GM23338 (cell line): ENCODE data around the gene CTTN. TPM values are rescaled to one million over a fixed set of nuclear protein-coding genes. Genes with fewer than 3 reads are reported as not detected.
A peak's percentile ranks its signal among the peaks of the same experiment; 100 is the strongest.

ENCODE experiments used
- ATAC-seq: fragments of 200-7000 bp; cut with Tn5 transposase; 3 replicates; pipeline ENCODE4 v1.9.1; 2020
- DNase-seq: peaks from one replicate; pipeline ENCODE4 v3.0.0-alpha.2; 2015; ENCODE audit warnings: low spot score
- H2AFZ ChIP-seq: fragments of 200-600 bp; sonication (generic); 2 replicates; pipeline ENCODE4 v1.8.0; 2016; ENCODE audit warnings: antibody characterized with exemption, mild to moderate bottlenecking, moderate library complexity
- H3F3A ChIP-seq: fragments of 200-600 bp; sonication (generic); replicated peaks from 2 replicates; pipeline ENCODE4 v1.8.0; 2017; ENCODE audit warnings: antibody characterized with exemption, mixed run types, low read depth
- H3K27ac ChIP-seq: fragments of 200-600 bp; sonication (generic); 2 replicates; pipeline ENCODE4 v1.6.1; 2016; ENCODE audit warnings: low read depth
- H3K27me3 ChIP-seq: fragments of 200-600 bp; sonication (generic); 2 replicates; pipeline ENCODE4 v1.8.0; 2016; ENCODE audit warnings: mild to moderate bottlenecking, mixed run types, moderate library complexity; ENCODE audit not compliant: insufficient read depth
- H3K36me3 ChIP-seq: fragments of 200-600 bp; sonication (generic); 2 replicates; pipeline ENCODE4 v1.8.0; 2016; ENCODE audit warnings: mild to moderate bottlenecking; ENCODE audit not compliant: insufficient read depth
- H3K4me1 ChIP-seq: fragments of 200-600 bp; sonication (generic); 2 replicates; pipeline ENCODE4 v1.8.0; 2016; ENCODE audit warnings: mild to moderate bottlenecking, moderate library complexity; ENCODE audit not compliant: insufficient read depth
- H3K4me2 ChIP-seq: fragments of 200-600 bp; sonication (generic); 2 replicates; pipeline ENCODE4 v1.7.1; 2017; ENCODE audit warnings: mixed run types
- H3K4me3 ChIP-seq: fragments of 200-600 bp; sonication (generic); 2 replicates; pipeline ENCODE4 v1.6.1; 2016; ENCODE audit warnings: mixed run types
- H3K79me2 ChIP-seq: fragments of 200-600 bp; sonication (generic); replicated peaks from 2 replicates; pipeline ENCODE4 v1.8.0; 2017; ENCODE audit warnings: mild to moderate bottlenecking; ENCODE audit not compliant: insufficient read depth
- H3K9me2 ChIP-seq: fragments of 200-600 bp; sonication (generic); 2 replicates; pipeline ENCODE4 v1.8.0; 2017; ENCODE audit not compliant: insufficient read depth
- H4K20me1 ChIP-seq: fragments of 200-600 bp; sonication (generic); replicated peaks from 2 replicates; pipeline ENCODE4 v1.8.0; 2017; ENCODE audit warnings: mild to moderate bottlenecking; ENCODE audit not compliant: insufficient read depth
- H3K27ac Mint-ChIP-seq: 2 replicates; pipeline ENCODE4 v1.8.0; 2020; ENCODE audit warnings: inconsistent platforms, mild to moderate bottlenecking, moderate library complexity, mixed read lengths
- H3K27me3 Mint-ChIP-seq: 3 replicates; pipeline ENCODE4 v1.8.0; 2022; ENCODE audit warnings: low read depth, mild to moderate bottlenecking, moderate library complexity, mixed read lengths, inconsistent platforms; ENCODE audit not compliant: insufficient read depth, poor library complexity
- H3K36me3 Mint-ChIP-seq: 3 replicates; pipeline ENCODE4 v1.8.0; 2021; ENCODE audit warnings: low read depth, mild to moderate bottlenecking, inconsistent platforms, moderate library complexity, mixed read lengths
- H3K4me1 Mint-ChIP-seq: 3 replicates; pipeline ENCODE4 v1.8.0; 2020; ENCODE audit warnings: mild to moderate bottlenecking, inconsistent platforms, mixed read lengths
- H3K4me3 Mint-ChIP-seq: 3 replicates; pipeline ENCODE4 v1.8.0; 2021; ENCODE audit warnings: moderate library complexity, mild to moderate bottlenecking, inconsistent platforms, mixed read lengths
- H3K9me3 Mint-ChIP-seq: 3 replicates; pipeline ENCODE4 v1.8.0; 2020; ENCODE audit warnings: moderate library complexity, mild to moderate bottlenecking, inconsistent platforms, mixed read lengths
- CREB1 ChIP-seq: fragments of 250-450 bp; sonication (Bioruptor Pico); IDR thresholded peaks from 2 replicates; pipeline ENCODE4 v1.5.0; 2020; ENCODE audit warnings: low read depth, mild to moderate bottlenecking, moderate library complexity
- EZH2 ChIP-seq: fragments of 200-600 bp; sonication (generic); IDR thresholded peaks from one replicate; pipeline ENCODE4 v1.8.0; 2017; ENCODE audit warnings: antibody characterized with exemption, mild to moderate bottlenecking, low read depth; ENCODE audit not compliant: unreplicated experiment
- EZH2phosphoT487 ChIP-seq: fragments of 200-600 bp; sonication (generic); IDR thresholded peaks from one replicate; pipeline ENCODE4 v1.8.1; 2018; ENCODE audit warnings: antibody characterized with exemption; ENCODE audit not compliant: unreplicated experiment
- JUNB ChIP-seq: IDR thresholded peaks from one replicate; pipeline ENCODE4 v1.6.1; 2016; ENCODE audit warnings: antibody characterized with exemption; ENCODE audit not compliant: unreplicated experiment
- NANOG ChIP-seq: IDR thresholded peaks from 2 replicates; pipeline ENCODE4 v1.6.1; 2016; ENCODE audit warnings: antibody characterized with exemption, borderline replicate concordance
- POLR2AphosphoS5 ChIP-seq: IDR thresholded peaks from 2 replicates; pipeline ENCODE4 v1.6.1; 2016; ENCODE audit warnings: antibody characterized with exemption, low read depth
- STAT1 ChIP-seq: IDR thresholded peaks from one replicate; pipeline ENCODE4 v1.6.1; 2016; ENCODE audit warnings: antibody characterized with exemption; ENCODE audit not compliant: unreplicated experiment
- ZNF114 ChIP-seq: fragments of 250-450 bp; sonication (Bioruptor Pico); IDR thresholded peaks from 2 replicates; pipeline ENCODE4 v1.5.0; 2020; ENCODE audit warnings: mild to moderate bottlenecking, moderate library complexity
- ZNF331 ChIP-seq: fragments of 250-450 bp; sonication (Bioruptor Pico); IDR thresholded peaks from 2 replicates; pipeline ENCODE4 v1.5.0; 2020; ENCODE audit warnings: low read depth, mild to moderate bottlenecking, moderate library complexity
- polyA plus RNA-seq: library from polyadenylated mRNA; unstranded; fragments of >200 nt; fragmentation: Nextera tagmentation; extraction: Ambion mirVana; gene quantifications from 2 replicates; pipeline ENCODE4 v1.2.1, GENCODE V29; 2016
- total RNA-seq: library from RNA; depleted of rRNA; stranded (reverse); fragments of >200 nt; shearing (Covaris generic); gene quantifications from 2 replicates; pipeline ENCODE4 v1.2.3, GENCODE V29; 2014
- TF ChIP-seq, protein P1 (sequence below), 2 experiments: fragments of 200-600 bp in 1 of 2; sonication (generic) in 1 of 2; conservative IDR thresholded peaks; 2 replicates each; pipeline versions ENCODE4 v1.5.1 to v1.6.1; 2016 to 2017; ENCODE audit warnings: antibody characterized with exemption in 2 of 2, low read depth in 2 of 2, mild to moderate bottlenecking in 2 of 2, moderate library complexity in 1 of 2
- TF ChIP-seq, protein P2 (sequence below): IDR thresholded peaks from 2 replicates; pipeline ENCODE4 v1.6.1; 2016; ENCODE audit warnings: antibody characterized with exemption
- TF ChIP-seq, protein P3 (sequence below): IDR thresholded peaks from one replicate; pipeline ENCODE4 v1.6.1; 2018; ENCODE audit warnings: antibody characterized with exemption; ENCODE audit not compliant: unreplicated experiment
- TF ChIP-seq, protein P4 (sequence below): fragments of 250-450 bp; sonication (Bioruptor Pico); IDR thresholded peaks from 2 replicates; pipeline ENCODE4 v1.5.0; 2020; ENCODE audit warnings: mild to moderate bottlenecking, moderate library complexity

Gene CTTN
- total and polyA plus RNA-seq, 2 experiments from 2014 or later: 163 to 343 TPM

DNA sequence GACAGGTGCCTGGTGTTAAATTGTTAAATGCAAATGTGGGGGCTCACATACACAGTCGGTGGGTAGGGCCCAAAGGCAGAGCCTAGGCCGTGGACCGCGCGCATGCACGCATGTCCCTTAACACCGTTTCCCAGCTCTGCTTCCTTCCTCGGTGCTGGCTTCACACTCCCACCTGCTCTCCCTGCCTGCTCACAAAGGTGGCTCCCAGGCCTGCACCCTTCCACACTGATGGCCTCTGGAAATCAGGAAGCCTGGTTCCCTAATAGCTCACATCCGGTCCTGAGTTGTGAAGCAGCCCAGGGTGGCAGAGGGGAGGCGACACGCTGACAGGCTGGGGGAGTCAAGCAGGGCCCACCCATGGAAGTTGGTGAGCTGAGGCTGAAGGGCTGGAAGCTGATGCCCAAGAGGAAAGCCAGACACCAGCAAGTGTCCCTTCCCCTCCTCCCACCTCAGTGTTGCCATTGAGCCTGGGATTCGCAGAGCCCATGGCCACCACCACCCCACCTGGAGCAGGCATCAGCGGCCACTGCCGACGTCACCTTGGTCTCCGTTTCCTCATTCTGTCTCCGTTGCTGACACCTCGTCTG lies 13.7 kb upstream of the CTTN start:
- Mint-ChIP-seq H3K4me3 (no peak overlapping the region), H3K9me3 (no peaks in the 10 kb centered on the region), H3K36me3 (peaks cover 61% of the 10 kb centered on the region), H3K27ac (peak overlapping the region; percentile 59), H3K27me3 (peaks cover 15% of the 10 kb centered on the region), H3K4me1 (peaks cover 41% of the 10 kb centered on the region)
- Histone ChIP-seq H3K9me2 (no peaks in the 10 kb centered on the region), H3K36me3 (peaks cover 10% of the 10 kb centered on the region; the same call in 1 of the 2 replicates), H3K27me3 (no peaks in the 10 kb centered on the region), H3K4me3 (no peak overlapping the region), H3K4me1 (peaks cover 48% of the 10 kb centered on the region), H3K4me2 (no peak overlapping the region), H3F3A (peaks cover 19% of the 10 kb centered on the region; the same call in 1 of the 2 replicates), H2AFZ (no peak overlapping the region), H4K20me1 (peaks cover 38% of the 10 kb centered on the region), H3K27ac (peak overlapping the region; percentile 66; the same call in 1 of the 2 replicates), H3K79me2 (peaks cover 42% of the 10 kb centered on the region)
- TF ChIP-seq EZH2phosphoT487: no peak
- TF ChIP-seq ZNF114: no peak
- TF ChIP-seq, protein P1, sequence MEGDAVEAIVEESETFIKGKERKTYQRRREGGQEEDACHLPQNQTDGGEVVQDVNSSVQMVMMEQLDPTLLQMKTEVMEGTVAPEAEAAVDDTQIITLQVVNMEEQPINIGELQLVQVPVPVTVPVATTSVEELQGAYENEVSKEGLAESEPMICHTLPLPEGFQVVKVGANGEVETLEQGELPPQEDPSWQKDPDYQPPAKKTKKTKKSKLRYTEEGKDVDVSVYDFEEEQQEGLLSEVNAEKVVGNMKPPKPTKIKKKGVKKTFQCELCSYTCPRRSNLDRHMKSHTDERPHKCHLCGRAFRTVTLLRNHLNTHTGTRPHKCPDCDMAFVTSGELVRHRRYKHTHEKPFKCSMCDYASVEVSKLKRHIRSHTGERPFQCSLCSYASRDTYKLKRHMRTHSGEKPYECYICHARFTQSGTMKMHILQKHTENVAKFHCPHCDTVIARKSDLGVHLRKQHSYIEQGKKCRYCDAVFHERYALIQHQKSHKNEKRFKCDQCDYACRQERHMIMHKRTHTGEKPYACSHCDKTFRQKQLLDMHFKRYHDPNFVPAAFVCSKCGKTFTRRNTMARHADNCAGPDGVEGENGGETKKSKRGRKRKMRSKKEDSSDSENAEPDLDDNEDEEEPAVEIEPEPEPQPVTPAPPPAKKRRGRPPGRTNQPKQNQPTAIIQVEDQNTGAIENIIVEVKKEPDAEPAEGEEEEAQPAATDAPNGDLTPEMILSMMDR (conservative IDR thresholded peaks at IDR 0.05; ENCODE audit: low read depth in 2 of 2): no peak
- TF ChIP-seq EZH2: no peak
- TF ChIP-seq, protein P2, sequence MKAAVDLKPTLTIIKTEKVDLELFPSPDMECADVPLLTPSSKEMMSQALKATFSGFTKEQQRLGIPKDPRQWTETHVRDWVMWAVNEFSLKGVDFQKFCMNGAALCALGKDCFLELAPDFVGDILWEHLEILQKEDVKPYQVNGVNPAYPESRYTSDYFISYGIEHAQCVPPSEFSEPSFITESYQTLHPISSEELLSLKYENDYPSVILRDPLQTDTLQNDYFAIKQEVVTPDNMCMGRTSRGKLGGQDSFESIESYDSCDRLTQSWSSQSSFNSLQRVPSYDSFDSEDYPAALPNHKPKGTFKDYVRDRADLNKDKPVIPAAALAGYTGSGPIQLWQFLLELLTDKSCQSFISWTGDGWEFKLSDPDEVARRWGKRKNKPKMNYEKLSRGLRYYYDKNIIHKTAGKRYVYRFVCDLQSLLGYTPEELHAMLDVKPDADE: no peak
- TF ChIP-seq CREB1 (CRISPR knock-in tag): no peak
- TF ChIP-seq, protein P3, sequence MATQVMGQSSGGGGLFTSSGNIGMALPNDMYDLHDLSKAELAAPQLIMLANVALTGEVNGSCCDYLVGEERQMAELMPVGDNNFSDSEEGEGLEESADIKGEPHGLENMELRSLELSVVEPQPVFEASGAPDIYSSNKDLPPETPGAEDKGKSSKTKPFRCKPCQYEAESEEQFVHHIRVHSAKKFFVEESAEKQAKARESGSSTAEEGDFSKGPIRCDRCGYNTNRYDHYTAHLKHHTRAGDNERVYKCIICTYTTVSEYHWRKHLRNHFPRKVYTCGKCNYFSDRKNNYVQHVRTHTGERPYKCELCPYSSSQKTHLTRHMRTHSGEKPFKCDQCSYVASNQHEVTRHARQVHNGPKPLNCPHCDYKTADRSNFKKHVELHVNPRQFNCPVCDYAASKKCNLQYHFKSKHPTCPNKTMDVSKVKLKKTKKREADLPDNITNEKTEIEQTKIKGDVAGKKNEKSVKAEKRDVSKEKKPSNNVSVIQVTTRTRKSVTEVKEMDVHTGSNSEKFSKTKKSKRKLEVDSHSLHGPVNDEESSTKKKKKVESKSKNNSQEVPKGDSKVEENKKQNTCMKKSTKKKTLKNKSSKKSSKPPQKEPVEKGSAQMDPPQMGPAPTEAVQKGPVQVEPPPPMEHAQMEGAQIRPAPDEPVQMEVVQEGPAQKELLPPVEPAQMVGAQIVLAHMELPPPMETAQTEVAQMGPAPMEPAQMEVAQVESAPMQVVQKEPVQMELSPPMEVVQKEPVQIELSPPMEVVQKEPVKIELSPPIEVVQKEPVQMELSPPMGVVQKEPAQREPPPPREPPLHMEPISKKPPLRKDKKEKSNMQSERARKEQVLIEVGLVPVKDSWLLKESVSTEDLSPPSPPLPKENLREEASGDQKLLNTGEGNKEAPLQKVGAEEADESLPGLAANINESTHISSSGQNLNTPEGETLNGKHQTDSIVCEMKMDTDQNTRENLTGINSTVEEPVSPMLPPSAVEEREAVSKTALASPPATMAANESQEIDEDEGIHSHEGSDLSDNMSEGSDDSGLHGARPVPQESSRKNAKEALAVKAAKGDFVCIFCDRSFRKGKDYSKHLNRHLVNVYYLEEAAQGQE: no peak
- no peak for TF ChIP-seq POLR2AphosphoS5
- TF ChIP-seq NANOG: no peak
- TF ChIP-seq, protein P4, sequence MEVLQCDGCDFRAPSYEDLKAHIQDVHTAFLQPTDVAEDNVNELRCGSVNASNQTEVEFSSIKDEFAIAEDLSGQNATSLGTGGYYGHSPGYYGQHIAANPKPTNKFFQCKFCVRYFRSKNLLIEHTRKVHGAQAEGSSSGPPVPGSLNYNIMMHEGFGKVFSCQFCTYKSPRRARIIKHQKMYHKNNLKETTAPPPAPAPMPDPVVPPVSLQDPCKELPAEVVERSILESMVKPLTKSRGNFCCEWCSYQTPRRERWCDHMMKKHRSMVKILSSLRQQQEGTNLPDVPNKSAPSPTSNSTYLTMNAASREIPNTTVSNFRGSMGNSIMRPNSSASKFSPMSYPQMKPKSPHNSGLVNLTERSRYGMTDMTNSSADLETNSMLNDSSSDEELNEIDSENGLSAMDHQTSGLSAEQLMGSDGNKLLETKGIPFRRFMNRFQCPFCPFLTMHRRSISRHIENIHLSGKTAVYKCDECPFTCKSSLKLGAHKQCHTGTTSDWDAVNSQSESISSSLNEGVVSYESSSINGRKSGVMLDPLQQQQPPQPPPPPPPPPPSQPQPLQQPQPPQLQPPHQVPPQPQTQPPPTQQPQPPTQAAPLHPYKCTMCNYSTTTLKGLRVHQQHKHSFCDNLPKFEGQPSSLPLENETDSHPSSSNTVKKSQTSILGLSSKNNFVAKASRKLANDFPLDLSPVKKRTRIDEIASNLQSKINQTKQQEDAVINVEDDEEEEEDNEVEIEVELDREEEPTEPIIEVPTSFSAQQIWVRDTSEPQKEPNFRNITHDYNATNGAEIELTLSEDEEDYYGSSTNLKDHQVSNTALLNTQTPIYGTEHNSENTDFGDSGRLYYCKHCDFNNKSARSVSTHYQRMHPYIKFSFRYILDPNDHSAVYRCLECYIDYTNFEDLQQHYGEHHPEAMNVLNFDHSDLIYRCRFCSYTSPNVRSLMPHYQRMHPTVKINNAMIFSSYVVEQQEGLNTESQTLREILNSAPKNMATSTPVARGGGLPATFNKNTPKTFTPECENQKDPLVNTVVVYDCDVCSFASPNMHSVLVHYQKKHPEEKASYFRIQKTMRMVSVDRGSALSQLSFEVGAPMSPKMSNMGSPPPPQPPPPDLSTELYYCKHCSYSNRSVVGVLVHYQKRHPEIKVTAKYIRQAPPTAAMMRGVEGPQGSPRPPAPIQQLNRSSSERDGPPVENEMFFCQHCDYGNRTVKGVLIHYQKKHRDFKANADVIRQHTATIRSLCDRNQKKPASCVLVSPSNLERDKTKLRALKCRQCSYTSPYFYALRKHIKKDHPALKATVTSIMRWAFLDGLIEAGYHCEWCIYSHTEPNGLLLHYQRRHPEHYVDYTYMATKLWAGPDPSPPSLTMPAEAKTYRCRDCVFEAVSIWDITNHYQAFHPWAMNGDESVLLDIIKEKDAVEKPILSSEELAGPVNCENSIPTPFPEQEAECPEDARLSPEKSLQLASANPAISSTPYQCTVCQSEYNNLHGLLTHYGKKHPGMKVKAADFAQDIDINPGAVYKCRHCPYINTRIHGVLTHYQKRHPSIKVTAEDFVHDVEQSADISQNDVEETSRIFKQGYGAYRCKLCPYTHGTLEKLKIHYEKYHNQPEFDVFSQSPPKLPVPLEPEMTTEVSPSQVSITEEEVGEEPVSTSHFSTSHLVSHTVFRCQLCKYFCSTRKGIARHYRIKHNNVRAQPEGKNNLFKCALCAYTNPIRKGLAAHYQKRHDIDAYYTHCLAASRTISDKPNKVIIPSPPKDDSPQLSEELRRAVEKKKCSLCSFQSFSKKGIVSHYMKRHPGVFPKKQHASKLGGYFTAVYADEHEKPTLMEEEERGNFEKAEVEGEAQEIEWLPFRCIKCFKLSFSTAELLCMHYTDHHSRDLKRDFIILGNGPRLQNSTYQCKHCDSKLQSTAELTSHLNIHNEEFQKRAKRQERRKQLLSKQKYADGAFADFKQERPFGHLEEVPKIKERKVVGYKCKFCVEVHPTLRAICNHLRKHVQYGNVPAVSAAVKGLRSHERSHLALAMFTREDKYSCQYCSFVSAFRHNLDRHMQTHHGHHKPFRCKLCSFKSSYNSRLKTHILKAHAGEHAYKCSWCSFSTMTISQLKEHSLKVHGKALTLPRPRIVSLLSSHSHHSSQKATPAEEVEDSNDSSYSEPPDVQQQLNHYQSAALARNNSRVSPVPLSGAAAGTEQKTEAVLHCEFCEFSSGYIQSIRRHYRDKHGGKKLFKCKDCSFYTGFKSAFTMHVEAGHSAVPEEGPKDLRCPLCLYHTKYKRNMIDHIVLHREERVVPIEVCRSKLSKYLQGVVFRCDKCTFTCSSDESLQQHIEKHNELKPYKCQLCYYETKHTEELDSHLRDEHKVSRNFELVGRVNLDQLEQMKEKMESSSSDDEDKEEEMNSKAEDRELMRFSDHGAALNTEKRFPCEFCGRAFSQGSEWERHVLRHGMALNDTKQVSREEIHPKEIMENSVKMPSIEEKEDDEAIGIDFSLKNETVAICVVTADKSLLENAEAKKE (CRISPR knock-in tag): no peak
- no peak for TF ChIP-seq JUNB
- no peak for TF ChIP-seq ZNF331 (CRISPR knock-in tag)
- TF ChIP-seq STAT1: no peak
- DNase-seq (no peak), ATAC-seq (no peak)
